GM18502 (cell line): ENCODE results near the gene CCNA2.

Experiments
- ATAC-seq: cut with Tn5 transposase; IDR thresholded peaks from one replicate; pipeline ENCODE4 v1.9.1; 2021; ENCODE audit warnings: mild to moderate bottlenecking; ENCODE audit not compliant: unreplicated experiment, poor library complexity

Gene CCNA2

DNA sequence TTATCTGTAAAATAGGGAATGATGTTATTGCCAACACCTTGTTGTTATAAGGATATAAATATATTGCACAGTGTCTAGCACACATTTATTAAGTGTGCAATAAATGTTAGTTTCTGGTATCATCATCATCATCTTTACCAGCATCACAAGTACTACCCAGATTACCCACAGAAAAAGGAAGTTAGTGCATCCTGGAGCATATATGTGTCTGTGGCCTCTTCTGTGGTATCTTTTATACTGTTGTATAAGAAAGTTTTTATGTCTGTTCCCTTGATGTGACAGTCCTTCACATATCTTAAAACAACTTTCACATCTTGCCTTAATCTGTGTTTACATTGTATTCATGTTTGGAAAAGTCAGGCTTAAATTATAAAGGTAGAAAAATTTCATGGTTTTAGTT, 12.6 kb downstream of the CCNA2 start:
- no peak for ATAC-seq

DNA sequence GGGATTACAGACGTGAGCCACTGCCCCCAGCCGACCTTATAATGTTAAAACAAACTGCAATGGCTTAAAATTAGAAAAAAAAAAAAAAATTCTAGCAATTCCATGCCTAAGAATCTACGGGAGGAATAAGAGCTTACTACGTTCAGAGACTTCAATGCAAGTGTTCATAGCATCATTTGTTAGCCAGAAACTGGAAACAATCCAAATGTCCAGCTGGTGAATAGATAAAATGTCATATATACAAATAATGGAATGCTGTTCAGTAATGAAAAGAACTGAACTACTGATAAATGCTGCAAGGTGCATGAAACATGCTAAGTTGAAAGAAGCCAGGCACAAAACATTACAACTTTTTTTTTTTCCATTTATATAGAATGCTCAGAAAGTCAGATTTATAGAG, 17.3 kb downstream of the CCNA2 start:
- ATAC-seq, result no peak

DNA sequence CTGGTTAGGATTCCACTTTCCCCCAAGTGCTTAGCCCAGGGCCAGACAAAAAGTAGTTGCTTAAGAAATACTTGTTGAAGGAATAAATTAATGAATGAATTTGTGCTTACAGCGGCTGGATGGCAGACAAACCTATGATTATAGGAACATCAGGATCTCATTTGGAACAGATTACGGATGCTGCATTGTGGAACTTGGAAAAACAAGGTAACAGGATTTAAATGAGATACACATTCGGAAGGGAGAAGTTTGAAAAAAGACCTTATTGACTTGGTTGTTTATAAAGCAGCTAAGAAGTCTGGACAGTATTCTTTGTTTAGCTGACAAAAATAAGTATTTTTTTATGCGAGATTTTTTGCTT, 22.0 kb downstream of the CCNA2 start:
- ATAC-seq, result no peak

- peak; percentile 85 for ATAC-seq
Measured at GRCh38 chr4:121800961-121801714, 22.5 kb downstream of the CCNA2 start, which contains the start of gene EXOSC9. Gene EXOSC9 (plus strand): TSS chr4:121801323. CDS start chr4:121801425, 102 bp downstream.

DNA sequence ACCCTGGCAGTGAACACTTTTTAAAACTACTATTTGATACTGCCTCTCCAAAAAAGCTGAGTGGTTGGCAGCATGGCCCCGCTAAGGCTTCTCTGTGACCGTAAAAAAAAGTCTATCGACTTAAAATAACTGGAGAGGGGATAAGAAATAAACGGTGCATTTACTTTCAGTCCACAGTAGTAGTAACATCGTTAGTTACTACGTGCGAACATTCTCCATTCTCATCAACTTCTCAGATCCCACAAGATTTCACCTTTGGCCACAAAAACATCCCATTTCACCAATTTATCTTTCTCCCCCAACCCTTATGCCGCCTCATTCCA, 23.1 kb downstream of the CCNA2 start:
- ATAC-seq, result peak; percentile 15

- no peak for ATAC-seq
Measured at GRCh38 chr4:121799867-121800501, 23.7 kb downstream of the CCNA2 start.

DNA sequence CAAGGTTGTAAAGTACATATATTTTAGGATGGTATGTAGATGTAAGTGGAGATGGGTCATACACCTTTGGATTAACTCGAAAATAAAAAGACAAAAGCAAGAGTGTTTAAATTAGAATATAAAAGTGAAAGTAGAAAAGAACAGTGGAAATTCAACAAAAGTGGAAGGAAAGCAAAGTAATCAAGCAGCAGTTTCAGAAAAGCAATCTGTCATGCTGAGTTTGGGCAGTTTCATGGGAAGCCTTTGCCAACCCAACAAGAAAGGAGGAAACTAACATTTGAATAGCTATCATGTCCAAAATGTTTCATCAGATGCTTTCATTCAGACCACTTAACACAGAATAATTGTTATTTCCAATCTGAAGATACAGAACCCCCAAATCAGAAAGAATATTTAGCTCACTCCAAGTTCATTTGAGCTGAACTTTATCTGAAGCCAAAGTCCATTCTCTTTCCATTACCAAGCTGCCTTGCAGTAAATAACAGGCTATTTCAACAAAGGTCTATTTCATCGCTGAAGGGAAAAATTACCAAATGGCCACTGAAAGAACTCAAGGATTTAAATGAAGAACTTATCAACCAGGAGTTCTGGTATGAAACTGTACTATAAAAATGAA, 24.4 kb downstream of the CCNA2 start:
- ATAC-seq, result no peak

- ATAC-seq, result no peak
Measured at GRCh38 chr4:121796283-121796682, 27.4 kb downstream of the CCNA2 start.

DNA sequence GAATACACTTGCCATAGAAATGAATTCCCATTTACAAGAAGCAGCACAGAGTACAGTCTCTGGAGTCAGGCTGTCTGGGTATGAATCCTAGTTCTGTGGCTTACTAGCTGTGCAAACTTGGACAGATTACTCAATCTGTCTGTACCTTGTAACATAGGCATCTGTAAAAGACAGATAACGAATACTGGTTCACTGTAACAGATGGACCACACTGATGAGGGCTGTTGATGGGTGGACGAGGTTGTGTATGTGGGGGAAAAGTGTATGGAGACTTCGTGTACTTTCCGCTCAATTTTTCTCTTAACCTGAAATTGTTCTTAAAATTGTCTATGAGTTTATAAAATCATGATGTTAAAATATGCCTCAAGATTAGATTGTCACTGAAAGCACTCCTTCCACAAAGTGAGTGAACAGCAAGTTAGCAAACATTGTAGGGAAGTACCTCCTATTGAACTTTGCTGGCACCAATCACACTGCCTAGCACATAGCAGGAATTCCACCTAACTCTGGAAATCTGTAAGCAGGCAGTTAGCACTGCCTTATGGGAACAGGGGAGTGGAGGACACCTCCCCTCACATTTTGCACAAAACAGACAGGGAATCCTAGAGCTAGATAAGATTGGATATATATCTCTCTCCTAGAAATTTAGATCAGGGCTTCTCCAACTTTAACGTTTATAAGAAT, 29.0 kb downstream of the CCNA2 start:
- ATAC-seq, result no peak

GRCh38 chr4:121792966-121793365, 30.7 kb downstream of the CCNA2 start:
- no peak for ATAC-seq

- no peak for ATAC-seq
Measured at GRCh38 chr4:121791481-121791880, 32.2 kb downstream of the CCNA2 start.

DNA sequence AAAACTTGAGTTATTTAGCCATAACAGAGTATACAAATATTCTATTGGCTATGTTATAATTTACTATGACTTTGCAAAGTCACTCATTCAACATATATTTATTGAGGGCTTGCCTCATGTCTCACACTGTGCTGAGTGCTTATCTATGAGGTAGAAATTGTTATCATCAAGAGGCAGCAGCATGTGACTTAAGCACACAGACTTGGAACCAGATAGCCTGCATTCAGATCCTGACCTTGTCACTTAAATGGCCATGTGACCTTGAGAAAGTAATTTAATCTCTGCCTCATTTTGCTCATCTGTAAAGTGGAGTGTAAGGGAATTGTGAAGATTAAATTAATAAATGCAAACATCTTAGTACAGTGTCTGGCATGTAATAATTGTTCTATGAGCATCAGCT, 32.7 kb downstream of the CCNA2 start:
- ATAC-seq, result no peak

DNA sequence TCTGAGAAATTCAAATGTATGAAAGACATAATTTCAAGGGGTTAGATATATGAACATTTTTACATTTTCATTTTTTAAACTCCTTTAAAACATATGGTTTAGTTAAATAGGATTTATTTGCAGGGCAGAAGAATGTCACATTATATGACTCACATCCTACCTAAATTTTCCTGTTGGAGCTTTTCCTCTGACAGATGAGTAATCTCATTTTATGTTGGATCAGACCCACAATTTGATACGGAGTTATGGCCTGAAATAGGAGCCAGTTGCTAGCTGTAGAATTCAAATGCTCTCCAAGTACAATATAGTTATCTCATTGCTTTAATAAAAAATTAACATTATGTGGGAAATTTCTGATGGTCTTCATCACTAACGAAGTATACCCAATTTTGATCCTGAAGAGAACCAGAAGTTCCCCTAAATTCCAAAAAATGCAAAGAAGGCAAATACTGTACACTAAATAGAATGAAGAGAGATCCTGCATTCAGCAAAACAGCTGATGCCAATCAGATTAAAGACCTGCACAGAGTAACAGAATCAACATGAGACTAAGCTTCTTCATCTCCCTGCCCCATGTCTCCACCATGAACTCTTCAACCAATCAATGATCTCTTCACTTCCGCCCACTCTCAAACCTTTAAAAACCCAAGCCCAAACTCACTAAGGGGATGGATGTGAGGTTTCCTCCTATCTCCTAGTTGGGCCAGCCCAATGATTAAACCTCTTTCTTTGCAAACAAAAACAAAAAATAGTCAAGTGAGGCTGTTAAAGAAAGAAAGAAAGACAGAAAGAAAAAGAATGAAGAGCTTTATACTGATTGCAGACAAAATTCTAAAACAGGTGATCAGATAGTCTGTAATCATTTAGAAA, 33.5 kb downstream of the CCNA2 start:
- no peak for ATAC-seq

DNA sequence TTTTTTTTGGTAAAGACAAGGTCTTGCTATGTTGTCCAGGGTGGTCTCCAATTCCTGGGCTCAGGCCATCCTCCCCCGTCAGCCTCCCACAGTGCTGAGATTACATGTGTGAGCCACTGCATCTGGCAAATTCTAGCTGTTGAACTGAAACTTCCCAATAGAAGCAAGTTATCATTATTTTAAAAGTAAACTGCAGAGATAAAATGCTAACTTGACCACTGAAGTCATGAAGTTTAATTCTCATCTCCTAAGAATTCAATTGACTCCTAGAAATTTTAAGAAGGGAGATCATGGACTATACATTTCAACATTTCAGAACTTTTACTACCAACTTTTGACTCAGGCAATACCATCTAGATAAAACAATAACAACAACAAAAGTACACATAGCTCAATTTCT, 34.2 kb downstream of the CCNA2 start:
- peak; percentile 13 for ATAC-seq

- peak; percentile 95 for ATAC-seq
Measured at GRCh38 chr4:121788896-121789295, 34.8 kb downstream of the CCNA2 start.

GRCh38 chr4:121786221-121786620, 37.5 kb downstream of the CCNA2 start:
- ATAC-seq, result no peak

- ATAC-seq, result no peak
Measured at GRCh38 chr4:121785479-121785878, 38.2 kb downstream of the CCNA2 start.

DNA sequence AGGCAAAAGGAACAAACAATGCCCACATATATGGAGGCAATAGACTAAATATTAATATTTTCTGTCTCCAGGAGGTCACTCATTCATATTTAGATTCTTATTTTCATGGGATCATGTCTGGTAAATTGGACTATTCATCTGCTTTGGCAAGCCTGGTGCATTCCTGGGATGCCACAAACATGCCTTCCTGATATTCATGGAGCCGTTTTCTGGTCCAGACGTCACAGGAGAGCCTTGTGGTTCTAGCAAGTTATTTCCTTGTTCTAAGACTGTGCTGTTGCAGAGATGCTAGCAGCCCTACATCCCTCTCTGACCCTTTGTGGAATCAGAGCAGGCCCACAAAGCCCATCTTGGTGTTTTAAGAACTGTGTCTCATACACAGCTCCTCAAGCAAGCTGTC, 38.7 kb downstream of the CCNA2 start:
- ATAC-seq, result no peak

GRCh38 chr4:121784401-121784800, 39.3 kb downstream of the CCNA2 start:
- no peak for ATAC-seq

DNA sequence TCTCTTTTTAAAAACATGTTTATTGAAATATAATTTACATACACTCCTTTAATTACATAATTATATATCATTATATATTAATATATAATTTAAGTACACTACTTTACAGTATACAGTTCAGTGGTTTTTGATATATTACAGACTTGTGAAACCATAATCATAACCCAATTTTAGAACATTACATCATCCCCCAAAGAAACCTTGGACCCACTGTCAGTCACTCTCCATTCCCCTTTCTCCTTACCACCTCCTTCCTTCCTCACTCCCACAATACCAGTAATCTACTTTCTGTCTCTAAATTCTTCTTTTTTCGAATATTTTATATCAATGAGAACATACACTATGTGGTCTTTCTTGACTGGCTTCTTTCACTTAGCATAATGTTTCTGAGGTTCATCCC, 40.5 kb downstream of the CCNA2 start:
- no peak for ATAC-seq
